BJ (cell line): ENCODE measurements around the gene DIS3L. TPM values are rescaled to one million over a fixed set of nuclear protein-coding genes. Genes with fewer than 3 reads are reported as not detected.
A peak's percentile ranks its signal among the peaks of the same experiment; 100 is the strongest.
"Not testable (repeated sequence)": the region's sequence is repeated elsewhere in the genome, so short reads cannot be mapped to it uniquely, and the experiment has no call there.

Source experiments
- CTCF ChIA-PET: fragments of 350-600 bp; formaldehyde crosslinking; extraction: SDS; loops from one replicate; lab custom pipeline; 2021; ENCODE audit warnings: antibody characterized with exemption, inconsistent platforms; lab: Yijun Ruan, JAX
- POLR2A ChIA-PET: fragments of 300-600 bp; sonication (Branson Sonifier 250); formaldehyde crosslinking; extraction: SDS; loops from one replicate; lab custom pipeline; 2021; ENCODE audit warnings: antibody characterized with exemption; lab: Charles Lee
- DNase-seq: peaks from one replicate; pipeline ENCODE4 v3.0.0-alpha.2; 2011; ENCODE audit warnings: low read depth
- H3K27me3 ChIP-seq: 2 replicates; pipeline ENCODE4 v1.6.0; 2011; ENCODE audit warnings: low read length; ENCODE audit not compliant: control insufficient read depth, insufficient read depth
- H3K36me3 ChIP-seq: 2 replicates; pipeline ENCODE4 v1.5.1; 2011; ENCODE audit warnings: low read length; ENCODE audit not compliant: control insufficient read depth, insufficient read depth
- H3K4me3 ChIP-seq: 2 replicates; pipeline ENCODE4 v1.5.1; 2011; ENCODE audit warnings: low read depth, mild to moderate bottlenecking, control low read depth, low read length
- polyA minus RNA-seq: library from RNA; depleted of rRNA, polyadenylated mRNA; stranded (reverse); fragments of >200 nt; gene quantifications from 2 replicates; pipeline ENCODE4 v1.2.3, GENCODE V29; 2011; rRNA and poly(A)+ RNA removed
- polyA plus RNA-seq: library from polyadenylated mRNA; depleted of rRNA; stranded (reverse); fragments of >200 nt; gene quantifications from 2 replicates; pipeline ENCODE4 v1.2.3, GENCODE V29; 2011; rRNA removed
- TF ChIP-seq, protein P1 (sequence below): IDR thresholded peaks from 2 replicates; pipeline ENCODE4 v1.5.1; 2011; ENCODE audit warnings: low read depth, mild to moderate bottlenecking, control low read depth, inconsistent platforms, low read length, moderate library complexity; ENCODE audit not compliant: insufficient read depth

The DIS3L gene
- 9.2 and 15.6 TPM in 2 replicates for polyA plus RNA-seq
- polyA minus RNA-seq, result 8.9 and 12.9 TPM in 2 replicates

DNA sequence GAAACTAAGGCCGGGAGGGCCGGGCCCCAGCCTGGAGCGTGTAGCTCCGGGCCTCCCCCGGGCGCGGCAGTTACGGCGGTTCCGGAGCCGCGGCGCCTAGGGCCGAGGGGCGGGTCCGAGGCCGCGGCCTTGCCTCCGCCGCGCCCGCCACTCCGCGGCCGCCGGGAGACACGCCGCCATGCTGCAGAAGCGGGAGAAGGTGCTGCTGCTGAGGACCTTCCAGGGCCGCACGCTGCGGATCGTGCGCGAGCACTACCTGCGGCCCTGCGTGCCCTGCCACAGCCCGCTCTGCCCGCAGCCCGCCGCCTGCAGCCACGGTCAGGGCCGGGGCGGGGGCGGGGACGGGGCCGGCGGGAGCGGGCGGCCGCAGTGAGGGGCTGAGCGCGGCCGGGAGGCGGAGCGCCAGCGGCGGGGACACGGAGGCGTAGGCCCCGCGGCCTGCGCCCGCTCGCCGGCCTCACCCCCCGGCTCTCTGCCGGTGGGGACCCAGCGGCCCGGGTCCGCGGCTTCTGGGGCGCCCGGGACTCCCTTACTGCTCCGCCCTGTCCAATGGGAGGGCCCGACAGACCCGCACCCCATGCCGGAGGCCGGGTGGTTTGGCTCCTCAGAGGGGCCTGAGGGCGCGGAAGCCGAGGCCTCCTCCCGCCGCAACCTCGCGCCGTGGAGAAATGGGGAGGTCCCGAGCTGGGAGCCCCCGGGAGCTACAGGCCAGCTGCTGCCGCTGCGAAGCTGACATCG, at the start of gene DIS3L:
Gene DIS3L, plus strand, starts transcription at position 150 of the 738 bp plus-strand sequence. Its CDS starts 29 bp downstream, at position 179.
- no peak for DNase-seq
- H3K27me3 ChIP-seq, result no peaks in the 10 kb centered on the region
- no peaks in the 10 kb centered on the region for H3K36me3 ChIP-seq
- POLR2A ChIA-PET, result interaction anchor here (0.6 kb wide), 1 partner anchor 502 kb away, joined by 15 read pairs; the partner anchor contains the start of gene DENND4A
- TF ChIP-seq, protein P1, sequence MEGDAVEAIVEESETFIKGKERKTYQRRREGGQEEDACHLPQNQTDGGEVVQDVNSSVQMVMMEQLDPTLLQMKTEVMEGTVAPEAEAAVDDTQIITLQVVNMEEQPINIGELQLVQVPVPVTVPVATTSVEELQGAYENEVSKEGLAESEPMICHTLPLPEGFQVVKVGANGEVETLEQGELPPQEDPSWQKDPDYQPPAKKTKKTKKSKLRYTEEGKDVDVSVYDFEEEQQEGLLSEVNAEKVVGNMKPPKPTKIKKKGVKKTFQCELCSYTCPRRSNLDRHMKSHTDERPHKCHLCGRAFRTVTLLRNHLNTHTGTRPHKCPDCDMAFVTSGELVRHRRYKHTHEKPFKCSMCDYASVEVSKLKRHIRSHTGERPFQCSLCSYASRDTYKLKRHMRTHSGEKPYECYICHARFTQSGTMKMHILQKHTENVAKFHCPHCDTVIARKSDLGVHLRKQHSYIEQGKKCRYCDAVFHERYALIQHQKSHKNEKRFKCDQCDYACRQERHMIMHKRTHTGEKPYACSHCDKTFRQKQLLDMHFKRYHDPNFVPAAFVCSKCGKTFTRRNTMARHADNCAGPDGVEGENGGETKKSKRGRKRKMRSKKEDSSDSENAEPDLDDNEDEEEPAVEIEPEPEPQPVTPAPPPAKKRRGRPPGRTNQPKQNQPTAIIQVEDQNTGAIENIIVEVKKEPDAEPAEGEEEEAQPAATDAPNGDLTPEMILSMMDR, result no peak
- H3K4me3 ChIP-seq, result peak within 1 kb of the TSS; percentile 51
- CTCF ChIA-PET, result interaction anchor here (0.6 to 1.7 kb wide), 5 partner anchors 12 to 204 kb away, joined by 3 to 4 read pairs (median 3); partner anchors contain the start of gene SNAPC5

DNA sequence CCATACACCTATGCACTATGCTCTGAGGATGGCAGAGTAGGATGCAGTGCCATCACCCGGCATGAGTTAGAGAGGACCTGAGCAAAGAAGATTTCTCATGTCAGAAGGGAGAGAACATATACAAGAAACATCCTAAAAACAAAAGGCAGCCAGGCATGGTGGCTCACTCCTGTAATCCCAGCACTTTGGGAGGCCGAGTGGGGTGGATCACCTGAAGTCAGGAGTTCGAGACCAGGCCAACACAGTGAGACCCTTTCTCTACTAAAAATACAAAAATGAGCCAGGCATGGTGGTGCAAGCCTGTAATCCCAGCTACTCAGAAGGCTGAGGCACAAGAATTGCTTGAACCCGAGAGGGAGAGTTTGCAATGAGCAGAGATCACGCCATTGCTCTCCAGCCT, 47.5 kb upstream of the DIS3L start:
- DNase-seq, H3K4me3 ChIP-seq, POLR2A ChIA-PET, H3K36me3 ChIP-seq: not testable (repeated sequence)
- CTCF ChIA-PET, result interaction anchor here (0.6 kb wide), 1 partner anchor 16 kb away, joined by 4 read pairs; no protein-coding TSS in a partner anchor
- H3K27me3 ChIP-seq, result peaks cover 24% of the 10 kb centered on the region

DNA sequence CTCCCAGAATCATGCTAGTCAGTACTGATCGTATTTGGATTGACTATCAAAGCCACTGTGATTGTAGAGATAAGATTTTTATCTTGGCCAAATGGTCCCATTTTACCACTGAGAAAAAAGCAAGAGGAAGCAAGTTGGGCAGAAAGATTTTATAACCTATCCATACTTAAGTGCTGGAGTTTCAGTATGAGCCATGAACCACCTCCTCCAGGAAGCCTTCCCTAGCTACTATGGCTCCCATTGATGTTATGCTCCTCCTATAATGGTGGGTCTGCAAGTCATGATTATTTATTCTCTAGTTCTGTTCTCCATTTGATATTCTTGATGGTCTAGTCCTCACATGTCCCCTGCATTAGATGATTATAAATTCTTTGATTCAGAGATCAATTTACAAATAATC, 46.4 kb upstream of the DIS3L start:
- CTCF ChIA-PET, result interaction anchor here (0.7 kb wide), 1 partner anchor 29 kb away, joined by 3 read pairs; no protein-coding TSS in a partner anchor
- POLR2A ChIA-PET, result no interaction called here
- no peak for DNase-seq

DNA sequence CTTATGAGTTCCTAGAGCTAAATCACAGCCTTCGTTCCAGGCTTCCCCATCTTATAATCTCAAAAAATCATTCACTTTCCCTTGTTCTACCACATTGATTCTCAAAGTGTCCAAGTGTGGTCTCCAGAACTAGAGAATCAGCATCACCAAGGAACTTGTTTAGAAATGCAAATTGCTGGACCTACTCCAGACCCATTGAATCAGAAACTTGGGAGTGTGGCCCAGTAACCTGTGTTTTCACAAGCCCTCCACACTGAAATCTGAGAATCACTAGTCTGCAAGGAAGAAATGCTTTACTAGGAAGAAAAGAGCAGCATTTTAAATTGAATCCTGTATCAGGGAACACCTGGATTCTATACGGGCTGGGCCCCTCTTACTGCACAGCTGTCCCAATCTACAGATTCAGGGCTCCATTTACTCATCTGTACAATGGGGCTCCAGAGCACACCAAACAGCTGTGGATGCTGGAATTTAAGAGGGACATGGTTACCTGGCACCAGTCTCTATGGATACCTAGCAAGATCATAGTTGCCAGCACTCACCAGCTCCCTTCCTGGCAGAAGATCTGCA, 43.7 kb upstream of the DIS3L start:
- H3K4me3 ChIP-seq, result no peak overlapping the region
- ChIA-PET CTCF (interaction anchor here (1.2 to 2.0 kb wide), 2 partner anchors 10 to 248 kb away, joined by 5 to 8 read pairs; partner anchors contain the start of gene SNAPC5), POLR2A (no interaction called here)
- TF ChIP-seq, protein P1, result no peak
- H3K36me3 ChIP-seq, result no peaks in the 10 kb centered on the region
- H3K27me3 ChIP-seq, result peaks cover 41% of the 10 kb centered on the region
- no peak for DNase-seq

More for the DNA sequence above, 46.4 kb upstream of the DIS3L start:
- TF ChIP-seq, protein P1, result no peak
- Histone ChIP-seq H3K27me3 (peaks cover 29% of the 10 kb centered on the region), H3K36me3 (no peaks in the 10 kb centered on the region), H3K4me3 (no peak overlapping the region)

DNA sequence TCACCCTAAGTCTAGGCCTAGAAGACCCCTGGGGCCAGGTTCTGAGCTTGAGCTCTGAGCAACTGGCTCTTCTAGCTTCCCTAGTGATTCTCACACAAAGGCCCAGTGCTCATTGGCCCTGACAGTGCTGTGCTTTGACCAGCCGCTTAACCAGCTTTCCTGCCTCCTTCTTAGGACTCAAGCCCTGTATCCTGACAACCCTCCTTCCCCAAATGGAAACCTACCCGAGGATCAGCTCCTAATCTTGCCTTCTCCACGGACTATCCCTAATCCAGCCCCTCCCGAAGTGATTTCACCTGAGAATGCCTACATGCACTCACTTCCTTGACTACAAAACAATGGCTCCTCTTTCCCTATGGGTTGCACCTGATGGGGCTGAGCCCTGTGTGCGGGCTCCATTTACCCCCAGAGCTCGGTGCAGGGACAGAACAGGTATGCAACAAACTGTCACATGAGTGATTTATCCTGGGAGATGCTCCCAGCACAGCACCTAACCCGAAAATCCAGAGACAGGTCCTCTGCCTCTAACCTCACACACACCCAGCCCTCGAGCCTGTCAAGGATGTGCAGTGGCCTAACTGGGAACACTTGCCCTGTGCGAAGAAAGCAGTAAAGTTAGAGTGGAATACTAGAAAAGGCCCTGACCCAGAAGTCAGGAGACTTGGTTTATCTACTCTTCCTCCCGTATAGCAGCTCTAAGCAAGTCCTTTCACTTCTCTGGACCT, 42.1 kb upstream of the DIS3L start:
- ChIA-PET POLR2A (no interaction called here), CTCF (interaction anchor here (0.6 to 2.0 kb wide), 8 partner anchors 11 to 248 kb away, joined by 3 to 8 read pairs (median 4); partner anchors contain the start of gene SNAPC5)
- H3K36me3 ChIP-seq, result no peaks in the 10 kb centered on the region
- no peak for DNase-seq
- no peak overlapping the region for H3K4me3 ChIP-seq
- TF ChIP-seq, protein P1, result no peak
- H3K27me3 ChIP-seq, result peaks cover 51% of the 10 kb centered on the region
